HG02610 (cell line): ENCODE results near the gene PRDM10.
A peak's percentile ranks its signal among the peaks of the same experiment; 100 is the strongest.
"Not testable (repeated sequence)": the region's sequence is repeated elsewhere in the genome, so short reads cannot be mapped to it uniquely, and the experiment has no call there.

ENCODE experiments used
- ATAC-seq: cut with Tn5 transposase; IDR thresholded peaks from one replicate; pipeline ENCODE4 v1.9.1; 2021; ENCODE audit warnings: mild to moderate bottlenecking, moderate library complexity; ENCODE audit not compliant: unreplicated experiment

The PRDM10 gene

DNA sequence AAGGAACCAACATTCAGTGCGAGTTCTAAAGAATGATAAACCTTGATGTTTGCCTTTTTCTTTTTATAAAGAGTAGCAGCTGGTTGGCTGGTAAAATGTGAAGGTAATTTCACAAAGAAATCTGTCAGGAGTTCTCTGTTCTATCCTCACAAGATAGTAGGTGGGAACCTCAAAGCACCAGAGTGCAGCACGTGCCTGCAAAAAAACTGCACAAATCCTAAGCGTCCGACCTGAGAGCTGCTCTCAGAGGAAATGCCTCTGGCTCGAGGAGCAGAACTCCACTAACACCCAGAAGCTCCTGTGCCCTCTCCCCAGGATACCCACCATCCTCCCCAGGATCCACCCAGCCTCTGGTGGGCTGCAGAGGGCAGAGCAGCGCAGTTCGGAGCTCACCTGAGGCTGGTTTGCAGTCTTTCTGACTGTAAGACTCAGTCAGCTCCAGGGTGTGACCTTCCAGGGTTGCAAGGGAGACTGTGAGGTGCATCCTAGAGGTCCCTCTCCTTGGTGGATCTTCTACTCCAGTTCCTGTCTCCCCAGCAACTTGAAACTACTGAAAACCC, 23.5 kb downstream of the PRDM10 start:
- no peak for ATAC-seq

GRCh38 chr11:129978447-129978846, 24.2 kb downstream of the PRDM10 start:
- ATAC-seq: no peak

GRCh38 chr11:129976328-129976727, 26.3 kb downstream of the PRDM10 start:
- no peak for ATAC-seq

- ATAC-seq: no peak
Measured at GRCh38 chr11:129975543-129975942, 27.1 kb downstream of the PRDM10 start.

GRCh38 chr11:129974672-129975071, 28.0 kb downstream of the PRDM10 start:
- no peak for ATAC-seq

GRCh38 chr11:129974237-129974636, 28.4 kb downstream of the PRDM10 start:
- ATAC-seq: no peak

- ATAC-seq: no peak
Measured at GRCh38 chr11:129973809-129974208, 28.8 kb downstream of the PRDM10 start.

GRCh38 chr11:129973068-129973467, 29.6 kb downstream of the PRDM10 start:
- peak; percentile 79 for ATAC-seq

GRCh38 chr11:129972611-129973010, 30.0 kb downstream of the PRDM10 start:
- ATAC-seq: no peak

GRCh38 chr11:129971856-129972255, 30.8 kb downstream of the PRDM10 start:
- not testable (repeated sequence) for ATAC-seq

DNA sequence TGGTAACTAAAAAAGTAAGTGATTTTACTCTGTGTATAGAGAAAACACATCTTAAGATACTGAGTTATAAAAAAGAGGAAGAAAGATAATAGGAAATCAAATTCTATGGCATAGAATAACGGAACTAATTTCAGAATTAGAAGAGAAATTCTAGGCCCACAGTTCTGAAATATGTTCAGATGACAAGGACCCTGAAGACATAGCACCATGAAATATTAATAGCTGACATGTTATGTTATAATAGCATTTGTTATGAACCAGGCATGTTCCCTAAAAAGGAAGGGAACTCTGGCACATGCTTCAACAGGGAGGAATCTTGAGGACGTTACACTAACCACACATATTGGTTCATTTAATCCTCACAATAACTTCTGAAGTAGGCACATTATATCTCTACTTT, 32.7 kb downstream of the PRDM10 start:
- no peak for ATAC-seq

DNA sequence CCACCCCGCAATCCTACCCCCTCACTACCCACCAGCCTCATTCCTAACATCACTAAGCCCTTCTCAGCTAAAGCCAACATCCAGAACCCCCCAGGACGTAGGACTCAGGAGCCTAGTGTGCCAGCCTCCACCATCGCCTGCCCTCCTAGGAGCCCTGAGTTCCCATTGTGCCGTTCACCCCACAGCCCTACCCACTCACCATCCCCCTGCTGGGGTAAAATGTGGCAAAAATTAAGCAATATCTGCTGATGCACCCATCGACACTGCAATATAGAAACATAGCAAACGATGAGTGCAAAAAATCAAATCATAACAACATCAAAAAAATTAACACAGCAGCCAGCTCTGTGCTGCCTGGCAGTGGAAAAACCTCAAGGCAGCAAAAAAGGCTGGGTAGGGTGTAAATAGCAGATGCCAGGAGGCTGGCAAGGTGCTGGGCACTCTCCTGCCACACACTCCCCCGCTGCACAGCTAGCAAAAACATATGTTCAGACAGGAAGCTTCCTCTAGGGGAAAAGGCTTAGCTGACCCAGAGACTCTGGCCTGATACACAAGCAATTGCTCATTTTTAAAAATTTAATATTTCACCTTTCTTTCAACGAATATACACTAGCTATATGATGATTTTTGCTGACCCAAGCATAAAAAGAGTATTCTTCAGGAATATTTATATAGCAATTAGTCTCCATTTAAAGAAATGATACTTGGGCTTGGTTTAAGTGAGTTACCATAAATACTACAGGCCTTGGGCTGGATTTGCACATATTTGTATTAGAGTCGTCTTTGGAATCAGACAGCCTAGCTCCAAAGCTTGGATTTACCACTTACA, 33.8 kb downstream of the PRDM10 start:
- no peak for ATAC-seq

GRCh38 chr11:129967996-129968395, 34.6 kb downstream of the PRDM10 start:
- ATAC-seq: no peak

DNA sequence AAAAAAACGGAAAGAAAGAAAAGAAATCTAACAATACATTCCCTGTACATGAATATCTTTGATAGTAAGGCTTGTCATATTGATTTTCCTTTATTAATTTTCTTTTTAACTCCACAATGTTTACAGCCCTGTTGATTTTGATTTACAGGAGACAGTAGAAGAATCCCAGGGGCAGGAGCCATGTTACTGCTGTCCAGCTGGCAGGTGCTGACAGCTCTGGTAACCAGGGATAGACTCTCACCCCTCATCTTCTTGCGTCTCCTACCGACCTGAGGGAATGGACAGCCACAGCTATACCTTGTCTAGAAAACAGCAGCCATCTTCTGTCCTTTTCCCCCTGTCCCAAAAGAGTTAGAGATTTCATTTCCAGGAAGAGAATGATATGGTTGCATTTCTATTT, 37.4 kb downstream of the PRDM10 start:
- no peak for ATAC-seq

GRCh38 chr11:129960216-129961214, 42.1 kb downstream of the PRDM10 start:
- ATAC-seq: peak; percentile 90

GRCh38 chr11:129959687-129960086, 42.9 kb downstream of the PRDM10 start:
- ATAC-seq: no peak

GRCh38 chr11:129955282-129955681, 47.4 kb downstream of the PRDM10 start:
- ATAC-seq: no peak

DNA sequence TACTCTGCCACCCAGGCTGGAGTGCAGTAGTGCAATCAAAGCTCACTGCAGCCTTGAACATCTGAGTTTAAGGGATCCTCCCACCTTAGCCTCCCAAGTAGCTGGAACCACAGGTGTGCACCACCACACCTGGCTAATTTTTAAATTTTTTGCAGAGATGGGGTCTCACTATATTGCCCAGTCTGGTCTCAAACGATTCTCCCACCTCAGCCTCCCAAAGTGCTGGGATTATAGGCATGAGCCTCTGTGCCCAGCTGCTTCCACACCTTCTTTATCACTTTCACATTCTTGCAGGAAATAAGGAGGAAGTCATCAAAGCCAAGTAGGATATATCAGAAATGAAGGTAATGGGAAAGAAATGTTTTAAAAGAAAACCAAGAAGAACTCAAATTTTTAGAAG, 47.9 kb downstream of the PRDM10 start:
- not testable (repeated sequence) for ATAC-seq

- no peak for ATAC-seq
Measured at GRCh38 chr11:129951866-129952262, 50.8 kb downstream of the PRDM10 start.

GRCh38 chr11:129951201-129951865, 51.3 kb downstream of the PRDM10 start:
- ATAC-seq: no peak
